HG03439 (cell line): Measurements from ENCODE around the gene FFAR3.
"Not testable (repeated sequence)": the region's sequence is repeated elsewhere in the genome, so short reads cannot be mapped to it uniquely, and the experiment has no call there.

Source experiments
- ATAC-seq: cut with Tn5 transposase; IDR thresholded peaks from one replicate; pipeline ENCODE4 v1.9.1; 2021; ENCODE audit warnings: mild to moderate bottlenecking, moderate library complexity; ENCODE audit not compliant: unreplicated experiment

The FFAR3 gene

GRCh38 chr19:35399948-35400772 lies 41.9 kb downstream of the FFAR3 start:
- no peak for ATAC-seq

- no peak for ATAC-seq
Observed at GRCh38 chr19:35400773-35401100, 42.5 kb downstream of the FFAR3 start.

GRCh38 chr19:35401416-35401815 lies 43.2 kb downstream of the FFAR3 start:
- ATAC-seq = not testable (repeated sequence)

- no peak for ATAC-seq
Observed at GRCh38 chr19:35403116-35403760, 45.0 kb downstream of the FFAR3 start.

GRCh38 chr19:35404879-35405622 lies 46.8 kb downstream of the FFAR3 start:
- peak; percentile 73 for ATAC-seq

GRCh38 chr19:35407619-35408018 lies 49.4 kb downstream of the FFAR3 start:
- no peak for ATAC-seq

- peak; percentile 69 for ATAC-seq
Observed at GRCh38 chr19:35408284-35409171, 50.3 kb downstream of the FFAR3 start.

GRCh38 chr19:35409191-35409590 lies 50.9 kb downstream of the FFAR3 start:
- ATAC-seq = no peak
